DLD1 (cell line): ENCODE results near the gene ARHGAP24.
"Not testable (repeated sequence)": the region's sequence is repeated elsewhere in the genome, so short reads cannot be mapped to it uniquely, and the experiment has no call there.

Experiments
- in situ Hi-C: cut with HindIII; loops from 2 replicates; pipeline ENCODE4 v1.10.0; 2017; ENCODE audit warnings: low sequenced_read_pairs

ARHGAP24 gene

DNA sequence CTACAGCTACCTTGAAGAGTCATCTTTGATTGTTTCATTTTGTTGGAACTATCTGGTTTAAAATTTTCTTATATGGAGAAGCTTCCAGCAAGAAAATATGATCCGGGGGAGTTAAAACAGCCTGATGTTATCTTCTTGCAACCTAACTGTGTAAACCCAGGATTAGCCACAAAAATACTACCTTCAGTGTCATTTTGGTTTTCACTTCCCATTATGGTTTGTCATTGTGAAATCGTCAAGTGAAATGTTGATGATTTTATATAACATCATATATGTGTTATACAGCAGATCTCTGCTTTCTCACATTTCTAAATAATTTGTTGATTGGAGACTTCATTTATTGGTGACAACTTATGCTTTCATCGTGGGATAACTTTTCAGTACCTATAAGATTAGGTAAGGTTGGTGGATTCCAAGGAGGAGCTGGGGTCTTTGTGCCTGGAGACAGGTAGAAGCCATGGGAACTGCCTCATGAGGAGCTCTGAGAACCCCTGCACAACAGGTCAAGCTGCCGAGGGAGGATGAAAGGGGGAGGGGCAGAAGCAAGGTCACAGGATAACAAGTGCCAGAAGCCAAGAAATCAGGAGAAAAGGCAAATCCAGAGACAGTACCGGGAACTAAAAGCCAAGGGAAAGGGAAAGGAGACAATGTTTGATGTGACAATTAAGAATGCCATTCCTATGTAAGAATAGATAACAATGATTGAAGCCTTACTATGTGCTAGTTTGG lies 7.2 kb downstream of the ARHGAP24 start:
- in situ Hi-C loops = no loop called here

DNA sequence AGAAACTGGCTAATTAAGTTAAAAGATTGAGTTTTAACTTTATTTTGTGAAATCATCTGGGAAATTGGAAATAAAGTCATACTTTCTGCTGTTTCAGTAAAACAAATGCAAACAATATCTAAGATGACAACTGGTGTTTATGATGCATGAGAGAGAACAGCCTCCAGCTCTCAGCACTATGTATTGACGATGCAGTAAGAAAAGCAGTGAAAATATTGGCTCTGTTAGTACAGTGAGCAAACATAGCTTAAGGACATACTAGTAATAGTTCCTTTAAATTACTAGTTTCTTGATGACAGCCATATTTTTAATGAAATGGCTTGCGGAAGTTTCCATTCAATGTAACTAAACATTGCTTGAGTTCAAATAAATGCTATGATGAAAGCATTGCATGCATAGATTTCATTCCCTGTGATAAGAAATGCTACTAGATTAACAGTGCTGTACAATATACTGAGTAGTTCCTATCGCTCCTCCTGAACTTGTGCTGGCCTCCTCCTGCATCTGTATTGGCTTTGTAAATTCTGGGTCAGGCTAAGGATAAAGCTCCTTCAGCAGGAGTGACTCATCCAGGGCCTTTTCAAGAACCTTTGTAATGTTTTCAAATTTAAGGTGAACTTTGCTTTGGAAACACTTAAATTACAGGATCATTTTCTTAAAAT lies 11.6 kb downstream of the ARHGAP24 start:
- in situ Hi-C loops = no loop called here

DNA sequence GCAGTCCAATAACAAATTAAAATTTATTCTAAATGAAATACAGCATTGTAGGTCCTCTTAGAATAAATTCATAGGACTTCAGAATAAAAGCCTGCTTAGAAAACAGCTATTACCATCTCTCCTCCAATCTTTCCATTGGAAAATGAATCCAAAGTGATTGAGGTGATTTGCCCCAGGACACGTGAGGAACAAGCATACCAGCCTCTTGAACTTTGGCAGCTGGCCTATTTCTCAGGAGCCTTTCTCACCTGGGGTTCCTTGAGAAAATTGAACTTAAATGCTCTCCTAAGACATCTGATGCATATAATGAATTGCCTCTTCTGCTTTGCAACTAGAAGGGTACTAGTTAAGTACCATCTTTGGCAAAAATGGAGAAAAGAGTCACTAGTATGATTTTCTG lies 13.5 kb downstream of the ARHGAP24 start:
- in situ Hi-C loops = no loop called here

- in situ Hi-C loops = no loop called here
Measured at GRCh38 chr4:85489273-85489981, 14.5 kb downstream of the ARHGAP24 start.

DNA sequence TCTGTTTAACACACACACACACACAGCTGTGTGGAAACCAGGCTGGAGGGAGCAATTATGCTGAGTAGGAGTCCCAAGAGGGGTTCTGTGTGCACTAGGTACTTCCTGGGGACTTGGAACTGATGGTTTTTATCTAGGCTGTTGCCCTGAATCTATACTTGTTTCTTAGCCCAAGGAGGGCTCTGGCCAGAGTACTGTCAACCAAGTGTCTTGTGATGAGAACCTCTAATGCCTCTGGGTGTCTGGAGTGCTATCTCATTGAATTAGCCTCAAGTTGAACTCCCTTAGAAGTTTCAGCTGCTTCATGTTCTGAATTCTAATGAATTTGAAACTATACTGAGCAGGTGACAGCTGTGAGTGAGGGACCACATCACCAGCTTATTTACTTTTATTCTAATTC lies 16.6 kb downstream of the ARHGAP24 start:
- in situ Hi-C loops = no loop called here

- in situ Hi-C loops = no loop called here
Measured at GRCh38 chr4:85492336-85492735, 17.4 kb downstream of the ARHGAP24 start.

- in situ Hi-C loops = no loop called here
Measured at GRCh38 chr4:85495621-85496020, 20.7 kb downstream of the ARHGAP24 start.

- in situ Hi-C loops = no loop called here
Measured at GRCh38 chr4:85496126-85496849, 21.3 kb downstream of the ARHGAP24 start.

- in situ Hi-C loops = no loop called here
Measured at GRCh38 chr4:85496933-85497332, 22.0 kb downstream of the ARHGAP24 start.

GRCh38 chr4:85498068-85498733 lies 23.3 kb downstream of the ARHGAP24 start:
- in situ Hi-C loops = no loop called here

GRCh38 chr4:85499573-85499972 lies 24.6 kb downstream of the ARHGAP24 start:
- in situ Hi-C loops = no loop called here

DNA sequence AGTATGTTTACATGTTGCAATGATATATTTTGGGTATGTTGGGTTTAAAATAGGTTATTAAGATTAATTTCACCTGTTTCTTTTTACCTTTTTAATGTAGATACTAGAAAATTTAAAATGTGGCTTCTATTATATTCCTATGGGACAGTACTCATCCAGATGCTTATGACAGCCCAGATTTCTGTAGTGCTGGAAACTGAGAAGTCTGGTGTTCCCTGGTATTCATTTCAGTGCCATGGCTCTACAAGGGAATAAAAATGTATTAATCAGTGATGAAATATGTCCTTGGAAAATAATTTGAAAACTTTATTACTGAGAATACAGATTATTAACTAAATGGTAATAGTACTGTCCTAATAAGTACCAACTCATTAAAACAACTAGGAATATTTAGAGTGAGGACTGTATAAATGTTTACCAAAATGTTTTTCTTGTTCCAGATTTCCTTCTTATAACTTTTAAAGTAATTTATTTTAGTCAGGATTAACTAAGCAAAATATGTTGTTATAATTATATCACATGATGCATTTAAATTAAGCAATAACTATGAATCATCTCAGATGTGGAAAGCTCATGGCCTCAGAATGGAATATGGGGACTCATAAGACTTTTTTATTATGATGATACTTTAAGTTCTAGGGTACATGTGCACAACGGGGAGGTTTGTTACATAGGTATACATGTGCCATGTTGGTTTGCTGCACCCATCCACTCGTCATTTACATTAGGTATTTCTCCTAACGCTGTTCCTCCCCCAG lies 25.3 kb downstream of the ARHGAP24 start:
- in situ Hi-C loops = no loop called here

GRCh38 chr4:85501145-85501544 lies 26.2 kb downstream of the ARHGAP24 start:
- in situ Hi-C loops = not testable (repeated sequence)

DNA sequence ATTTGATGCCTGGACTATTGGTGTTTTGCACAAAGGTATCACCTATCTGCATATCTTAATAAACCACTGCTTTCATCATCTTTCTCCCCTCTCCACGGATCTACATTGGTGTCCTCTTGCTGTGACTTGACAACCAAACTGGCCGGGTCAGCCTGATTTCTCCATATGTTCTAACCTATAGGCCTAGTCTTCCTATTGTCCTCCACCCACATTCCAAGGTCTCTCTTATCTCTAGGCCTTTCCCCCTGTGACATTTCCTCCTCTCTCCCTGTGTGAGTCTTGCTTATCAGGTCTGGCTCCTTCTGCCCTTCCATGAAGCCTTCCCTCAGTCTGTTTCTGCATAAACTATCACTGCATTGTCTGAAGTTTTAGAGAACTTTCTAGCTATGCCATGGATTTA lies 33.7 kb downstream of the ARHGAP24 start:
- in situ Hi-C loops = no loop called here

DNA sequence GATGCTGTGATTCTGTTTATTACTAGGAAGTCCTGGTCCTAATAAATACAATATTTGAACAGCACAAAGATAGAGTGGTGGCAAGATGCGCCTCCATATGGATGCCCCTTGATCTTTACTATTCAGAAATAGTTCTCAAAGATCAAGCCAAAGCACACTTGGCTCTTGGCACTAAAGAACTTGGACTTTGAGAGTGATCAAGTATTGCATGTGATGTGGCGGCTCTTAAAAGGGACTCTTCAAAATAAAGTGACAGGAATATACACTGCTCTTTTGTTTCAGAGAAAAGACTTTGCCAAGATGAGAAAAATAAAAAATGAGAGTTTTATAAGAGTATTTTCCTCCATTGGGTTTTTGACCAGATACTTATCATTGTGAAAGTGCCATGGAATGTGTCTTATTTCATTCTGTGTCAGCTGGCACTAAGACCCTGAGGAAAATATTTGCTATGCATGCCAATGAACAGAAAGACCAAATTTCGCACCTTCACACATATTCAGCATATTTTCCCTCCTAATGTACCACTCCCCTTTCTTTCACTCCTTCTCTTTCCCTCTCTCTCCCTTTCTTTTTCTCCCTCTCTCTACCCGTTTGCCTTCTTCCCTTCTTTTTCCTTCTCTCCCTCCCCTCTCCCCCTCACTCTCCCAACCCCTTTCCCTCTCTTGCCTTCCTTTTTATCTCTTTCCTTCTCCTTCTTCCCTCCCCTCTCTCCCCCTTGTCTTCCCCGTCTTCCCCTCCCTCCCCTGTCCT lies 35.1 kb downstream of the ARHGAP24 start:
- in situ Hi-C loops = no loop called here

GRCh38 chr4:85510632-85510984 lies 35.7 kb downstream of the ARHGAP24 start:
- in situ Hi-C loops = no loop called here

DNA sequence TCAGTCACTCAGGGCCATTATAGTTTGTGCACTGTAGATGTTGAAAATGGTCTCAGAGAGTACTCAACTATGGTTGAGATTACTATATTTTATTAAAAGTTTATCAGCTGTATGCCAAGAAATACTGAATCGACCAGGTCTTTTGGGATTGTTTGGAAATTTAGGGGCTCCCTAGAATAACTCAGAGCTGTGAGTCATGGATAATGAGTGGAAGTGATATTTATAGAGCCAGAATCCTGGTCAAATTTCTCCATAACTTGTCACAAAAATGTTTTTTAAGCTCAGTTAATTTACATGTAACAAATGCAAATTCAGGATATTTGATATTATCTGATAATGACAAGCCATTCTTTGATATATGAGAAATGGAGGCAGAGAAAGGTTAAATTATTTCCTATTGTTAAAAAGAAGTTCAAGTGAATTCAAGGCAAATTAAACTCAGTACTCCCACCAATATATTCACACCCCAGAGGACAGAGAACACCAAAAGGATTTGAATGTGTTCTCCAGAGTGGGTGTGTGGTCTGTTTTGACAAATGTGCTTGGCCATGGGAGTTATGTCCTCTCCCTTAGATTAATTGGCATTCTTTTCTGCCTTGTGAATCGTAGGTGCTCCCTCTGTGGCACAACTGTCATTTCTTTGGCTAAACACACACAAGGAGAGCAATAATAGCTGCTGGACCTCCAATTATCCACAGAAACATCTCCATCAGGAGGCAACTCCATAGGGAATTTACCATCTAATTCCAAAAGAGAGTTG lies 37.7 kb downstream of the ARHGAP24 start:
- in situ Hi-C loops = no loop called here

DNA sequence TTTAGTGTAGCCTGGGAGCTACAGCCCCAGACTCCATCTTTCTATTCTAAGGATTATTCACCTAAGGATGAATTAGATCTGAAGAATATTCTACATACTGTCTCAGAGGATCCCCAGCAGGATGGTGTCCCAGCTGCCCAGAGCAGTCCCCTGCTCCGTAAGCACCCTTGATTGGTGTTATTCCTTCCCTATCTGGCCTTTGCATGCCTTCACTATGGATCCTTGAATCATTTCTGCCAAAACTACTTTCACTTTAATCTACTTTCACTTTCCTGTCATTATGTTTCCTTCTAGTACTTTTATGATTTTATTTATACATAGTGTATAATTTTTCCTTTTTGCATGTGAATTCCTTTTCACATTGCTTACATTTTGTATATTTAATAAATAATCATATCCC lies 39.2 kb downstream of the ARHGAP24 start:
- in situ Hi-C loops = no loop called here

DNA sequence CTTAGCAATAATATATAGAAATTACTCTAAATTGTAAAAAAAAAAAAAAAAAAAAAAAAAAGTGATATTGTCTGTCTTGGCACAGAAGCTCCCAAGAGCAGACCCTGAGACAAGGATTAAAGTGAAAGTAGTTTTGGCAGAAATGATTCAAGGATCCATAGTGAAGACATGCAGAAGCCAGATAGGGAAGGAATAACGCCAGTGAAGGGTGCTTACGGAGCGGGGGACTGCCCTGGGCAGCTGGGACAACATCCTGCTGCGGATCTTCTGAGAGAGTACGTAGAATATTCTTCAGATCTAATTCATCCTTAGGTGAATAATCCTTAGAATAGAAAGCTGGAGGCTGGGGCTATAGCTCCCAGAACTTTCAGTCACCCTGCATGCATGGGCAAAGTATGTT lies 39.8 kb downstream of the ARHGAP24 start:
- in situ Hi-C loops = no loop called here
